ENCODE results near the gene NAV1.

The NAV1 gene

GRCh38 chr1:201556841-201557571 lies 18.1 kb downstream of the NAV1 start:
- peaks cover 4% of the 10 kb centered on the region for H3K4me1 ChIP-seq (ENCODE audit: control insufficient read depth, low read depth, low read length)
- no peaks in the 10 kb centered on the region for H3K9me3 ChIP-seq (ENCODE audit: control insufficient read depth, low read depth, low read length)
- no peak overlapping the region for H3K4me3 ChIP-seq (ENCODE audit: low read length)
- H3K9ac ChIP-seq (ENCODE audit: low read length), result no peak overlapping the region
- H3K36me3 ChIP-seq (ENCODE audit: control insufficient read depth, low read depth, low read length), result no peaks in the 10 kb centered on the region
- no peak overlapping the region for H3K27ac ChIP-seq (ENCODE audit: low read length)
- H3K27me3 ChIP-seq (ENCODE audit: control insufficient read depth, insufficient read depth, low read length), result peaks cover 5% of the 10 kb centered on the region

- no peak overlapping the region for H3K4me3 ChIP-seq (ENCODE audit: low read length)
- no peaks in the 10 kb centered on the region for H3K36me3 ChIP-seq (ENCODE audit: control insufficient read depth, low read depth, low read length)
- H3K9me3 ChIP-seq (ENCODE audit: control insufficient read depth, low read depth, low read length), result no peaks in the 10 kb centered on the region
- H3K4me1 ChIP-seq (ENCODE audit: control insufficient read depth, low read depth, low read length), result peaks cover 4% of the 10 kb centered on the region
- no peak overlapping the region for H3K27ac ChIP-seq (ENCODE audit: low read length)
- H3K27me3 ChIP-seq (ENCODE audit: control insufficient read depth, insufficient read depth, low read length), result peaks cover 5% of the 10 kb centered on the region
- no peak overlapping the region for H3K9ac ChIP-seq (ENCODE audit: low read length)
Observed at GRCh38 chr1:201557572-201557958, 18.6 kb downstream of the NAV1 start.

- Histone ChIP-seq H3K4me3 (ENCODE audit: low read length) (no peak overlapping the region), H3K27ac (ENCODE audit: low read length) (no peak overlapping the region), H3K4me1 (ENCODE audit: control insufficient read depth, low read depth, low read length) (peaks cover 4% of the 10 kb centered on the region), H3K9me3 (ENCODE audit: control insufficient read depth, low read depth, low read length) (no peaks in the 10 kb centered on the region), H3K27me3 (ENCODE audit: control insufficient read depth, insufficient read depth, low read length) (peaks cover 5% of the 10 kb centered on the region), H3K9ac (ENCODE audit: low read length) (no peak overlapping the region), H3K36me3 (ENCODE audit: control insufficient read depth, low read depth, low read length) (no peaks in the 10 kb centered on the region)
Observed at GRCh38 chr1:201559679-201560162, 20.8 kb downstream of the NAV1 start.

GRCh38 chr1:201560328-201561194 lies 21.6 kb downstream of the NAV1 start:
- H3K9ac ChIP-seq (ENCODE audit: low read length), result no peak overlapping the region
- no peaks in the 10 kb centered on the region for H3K9me3 ChIP-seq (ENCODE audit: control insufficient read depth, low read depth, low read length)
- H3K27me3 ChIP-seq (ENCODE audit: control insufficient read depth, insufficient read depth, low read length), result peaks cover 5% of the 10 kb centered on the region
- no peaks in the 10 kb centered on the region for H3K36me3 ChIP-seq (ENCODE audit: control insufficient read depth, low read depth, low read length)
- H3K27ac ChIP-seq (ENCODE audit: low read length), result no peak overlapping the region
- no peak overlapping the region for H3K4me3 ChIP-seq (ENCODE audit: low read length)
- H3K4me1 ChIP-seq (ENCODE audit: control insufficient read depth, low read depth, low read length), result peaks cover 4% of the 10 kb centered on the region

- H3K27ac ChIP-seq (ENCODE audit: low read length), result no peak overlapping the region
- H3K27me3 ChIP-seq (ENCODE audit: control insufficient read depth, insufficient read depth, low read length), result peaks cover 5% of the 10 kb centered on the region
- no peaks in the 10 kb centered on the region for H3K36me3 ChIP-seq (ENCODE audit: control insufficient read depth, low read depth, low read length)
- H3K4me3 ChIP-seq (ENCODE audit: low read length), result no peak overlapping the region
- no peak overlapping the region for H3K9ac ChIP-seq (ENCODE audit: low read length)
- peaks cover 4% of the 10 kb centered on the region for H3K4me1 ChIP-seq (ENCODE audit: control insufficient read depth, low read depth, low read length)
- no peaks in the 10 kb centered on the region for H3K9me3 ChIP-seq (ENCODE audit: control insufficient read depth, low read depth, low read length)
Observed at GRCh38 chr1:201561195-201561564, 22.3 kb downstream of the NAV1 start.

- no peak overlapping the region for H3K9ac ChIP-seq (ENCODE audit: low read length)
Observed at GRCh38 chr1:201561601-201562000, 22.7 kb downstream of the NAV1 start.

GRCh38 chr1:201562257-201562656 lies 23.3 kb downstream of the NAV1 start:
- Histone ChIP-seq H3K27me3 (ENCODE audit: control insufficient read depth, insufficient read depth, low read length) (peaks cover 5% of the 10 kb centered on the region), H3K4me3 (ENCODE audit: low read length) (no peak overlapping the region), H3K27ac (ENCODE audit: low read length) (no peak overlapping the region), H3K36me3 (ENCODE audit: control insufficient read depth, low read depth, low read length) (no peaks in the 10 kb centered on the region), H3K9me3 (ENCODE audit: control insufficient read depth, low read depth, low read length) (no peaks in the 10 kb centered on the region), H3K4me1 (ENCODE audit: control insufficient read depth, low read depth, low read length) (no peaks in the 10 kb centered on the region), H3K9ac (ENCODE audit: low read length) (no peak overlapping the region)

More at GRCh38 chr1:201561601-201562000, 22.7 kb downstream of the NAV1 start:
- Histone ChIP-seq H3K4me3 (ENCODE audit: low read length) (no peak overlapping the region), H3K27me3 (ENCODE audit: control insufficient read depth, insufficient read depth, low read length) (peaks cover 5% of the 10 kb centered on the region), H3K27ac (ENCODE audit: low read length) (no peak overlapping the region), H3K36me3 (ENCODE audit: control insufficient read depth, low read depth, low read length) (no peaks in the 10 kb centered on the region), H3K9me3 (ENCODE audit: control insufficient read depth, low read depth, low read length) (no peaks in the 10 kb centered on the region), H3K4me1 (ENCODE audit: control insufficient read depth, low read depth, low read length) (peaks cover 4% of the 10 kb centered on the region)

- Histone ChIP-seq H3K36me3 (ENCODE audit: control insufficient read depth, low read depth, low read length) (no peaks in the 10 kb centered on the region), H3K27ac (ENCODE audit: low read length) (no peak overlapping the region), H3K9ac (ENCODE audit: low read length) (no peak overlapping the region), H3K4me1 (ENCODE audit: control insufficient read depth, low read depth, low read length) (no peaks in the 10 kb centered on the region), H3K9me3 (ENCODE audit: control insufficient read depth, low read depth, low read length) (no peaks in the 10 kb centered on the region), H3K4me3 (ENCODE audit: low read length) (no peak overlapping the region), H3K27me3 (ENCODE audit: control insufficient read depth, insufficient read depth, low read length) (peaks cover 5% of the 10 kb centered on the region)
Observed at GRCh38 chr1:201562659-201563405, 23.9 kb downstream of the NAV1 start.

GRCh38 chr1:201563406-201563780 lies 24.5 kb downstream of the NAV1 start:
- Histone ChIP-seq H3K27ac (ENCODE audit: low read length) (no peak overlapping the region), H3K9ac (ENCODE audit: low read length) (no peak overlapping the region), H3K4me1 (ENCODE audit: control insufficient read depth, low read depth, low read length) (no peaks in the 10 kb centered on the region), H3K36me3 (ENCODE audit: control insufficient read depth, low read depth, low read length) (no peaks in the 10 kb centered on the region), H3K9me3 (ENCODE audit: control insufficient read depth, low read depth, low read length) (no peaks in the 10 kb centered on the region), H3K4me3 (ENCODE audit: low read length) (no peak overlapping the region), H3K27me3 (ENCODE audit: control insufficient read depth, insufficient read depth, low read length) (peaks cover 5% of the 10 kb centered on the region)

- Histone ChIP-seq H3K4me3 (ENCODE audit: low read length) (no peak overlapping the region), H3K27me3 (ENCODE audit: control insufficient read depth, insufficient read depth, low read length) (peaks cover 5% of the 10 kb centered on the region), H3K36me3 (ENCODE audit: control insufficient read depth, low read depth, low read length) (no peaks in the 10 kb centered on the region), H3K27ac (ENCODE audit: low read length) (no peak overlapping the region), H3K9me3 (ENCODE audit: control insufficient read depth, low read depth, low read length) (no peaks in the 10 kb centered on the region), H3K9ac (ENCODE audit: low read length) (no peak overlapping the region), H3K4me1 (ENCODE audit: control insufficient read depth, low read depth, low read length) (no peaks in the 10 kb centered on the region)
Observed at GRCh38 chr1:201563941-201564340, 25.0 kb downstream of the NAV1 start.

- H3K4me1 ChIP-seq (ENCODE audit: control insufficient read depth, low read depth, low read length), result no peaks in the 10 kb centered on the region
- H3K9me3 ChIP-seq (ENCODE audit: control insufficient read depth, low read depth, low read length), result no peaks in the 10 kb centered on the region
- peaks cover 2% of the 10 kb centered on the region for H3K27me3 ChIP-seq (ENCODE audit: control insufficient read depth, insufficient read depth, low read length)
- H3K9ac ChIP-seq (ENCODE audit: low read length), result no peak overlapping the region
- no peak overlapping the region for H3K27ac ChIP-seq (ENCODE audit: low read length)
- H3K36me3 ChIP-seq (ENCODE audit: control insufficient read depth, low read depth, low read length), result no peaks in the 10 kb centered on the region
- no peak overlapping the region for H3K4me3 ChIP-seq (ENCODE audit: low read length)
Observed at GRCh38 chr1:201565024-201565730, 26.2 kb downstream of the NAV1 start.
